NT2/D1 (cell line): ENCODE measurements around the gene KRT75.
"Not testable (repeated sequence)": the region's sequence is repeated elsewhere in the genome, so short reads cannot be mapped to it uniquely, and the experiment has no call there.

Experiments used
- DNase-seq: peaks from one replicate; pipeline ENCODE4 v3.0.0-alpha.2; 2011; ENCODE audit warnings: low read depth, low spot score
- H3K27me3 ChIP-seq: 2 replicates; pipeline ENCODE4 v1.6.0; 2011; ENCODE audit warnings: mild to moderate bottlenecking; ENCODE audit not compliant: insufficient read length, insufficient read depth
- H3K36me3 ChIP-seq: 2 replicates; pipeline ENCODE4 v1.6.1; 2011; ENCODE audit warnings: mild to moderate bottlenecking, low read length, mixed read lengths; ENCODE audit not compliant: insufficient read depth, insufficient read length
- H3K4me1 ChIP-seq: 2 replicates; pipeline ENCODE4 v1.5.1; 2011; ENCODE audit not compliant: insufficient read depth, insufficient read length
- H3K4me3 ChIP-seq: 2 replicates; pipeline ENCODE4 v1.5.1; 2011; ENCODE audit warnings: low read depth; ENCODE audit not compliant: insufficient read length
- H3K9ac ChIP-seq: 2 replicates; pipeline ENCODE4 v1.6.0; 2011; ENCODE audit warnings: low read depth; ENCODE audit not compliant: insufficient read length
- H3K9me3 ChIP-seq: 2 replicates; pipeline ENCODE4 v1.5.1; 2011; ENCODE audit warnings: mild to moderate bottlenecking, low read length; ENCODE audit not compliant: insufficient read depth
- SUZ12 ChIP-seq: IDR thresholded peaks from 2 replicates; pipeline ENCODE4 v1.6.1; 2011; ENCODE audit not compliant: insufficient read length, insufficient read depth; ENCODE audit errors: extremely low read depth
- YY1 ChIP-seq: IDR thresholded peaks from 2 replicates; pipeline ENCODE4 v1.6.1; 2011; ENCODE audit not compliant: insufficient read length, insufficient read depth
- ZNF274 ChIP-seq: IDR thresholded peaks from 2 replicates; pipeline ENCODE4 v1.6.1; 2011; ENCODE audit warnings: mild to moderate bottlenecking, low read depth, low read length

The KRT75 gene

DNA sequence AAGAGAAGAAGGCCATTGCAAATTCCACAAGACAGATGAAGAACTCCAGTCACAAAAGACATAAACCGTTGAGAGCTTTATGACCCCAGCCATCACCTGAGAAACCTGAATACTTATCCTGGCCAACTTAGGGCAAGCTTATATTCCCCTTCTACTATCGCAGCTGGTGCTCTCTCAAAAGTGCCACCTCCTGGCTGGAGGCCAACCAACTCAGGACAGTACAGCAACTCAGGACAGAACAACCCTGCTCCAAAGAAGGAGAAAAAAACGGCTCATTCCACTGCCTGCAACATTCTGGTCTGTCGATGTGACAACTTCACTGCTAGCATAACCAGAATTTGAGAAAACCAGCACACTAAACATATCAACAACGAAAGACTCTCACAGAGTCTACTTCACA lies 27.5 kb upstream of the KRT75 start:
- H3K4me3 ChIP-seq: no peak overlapping the region
- H3K9me3 ChIP-seq: no peaks in the 10 kb centered on the region; the same call in 1 of the 2 replicates
- TF ChIP-seq YY1: no peak
- TF ChIP-seq ZNF274: no peak
- no peak for TF ChIP-seq SUZ12
- H3K9ac ChIP-seq: no peak overlapping the region
- no peak for DNase-seq
- H3K36me3 ChIP-seq: no peaks in the 10 kb centered on the region
- H3K4me1 ChIP-seq: no peaks in the 10 kb centered on the region
- no peaks in the 10 kb centered on the region for H3K27me3 ChIP-seq

DNA sequence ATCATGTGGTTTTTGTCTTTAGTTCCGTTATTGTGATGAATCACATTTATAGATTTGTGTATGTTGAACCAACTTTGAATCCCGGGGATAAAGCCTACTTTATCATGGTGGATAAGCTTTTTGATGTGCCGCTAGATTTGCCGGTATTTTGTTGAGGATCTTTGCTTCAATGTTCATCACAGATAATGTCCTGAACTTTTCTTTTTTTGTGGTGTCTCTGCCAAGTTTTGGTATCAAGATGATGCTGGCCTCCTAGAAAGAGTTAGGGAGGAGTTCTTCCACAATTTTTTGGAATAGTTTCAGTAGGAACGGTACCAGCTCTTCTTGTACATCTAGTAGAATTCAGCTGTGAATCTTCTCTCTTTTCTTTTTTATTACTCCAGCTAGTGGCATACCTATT lies 24.7 kb upstream of the KRT75 start:
- no peaks in the 10 kb centered on the region for H3K36me3 ChIP-seq
- H3K9me3 ChIP-seq: no peaks in the 10 kb centered on the region; the same call in 1 of the 2 replicates
- H3K4me3 ChIP-seq: no peak overlapping the region
- H3K9ac ChIP-seq: no peak overlapping the region
- H3K27me3 ChIP-seq: no peaks in the 10 kb centered on the region
- DNase-seq: no peak
- TF ChIP-seq ZNF274 (no peak), SUZ12 (no peak), YY1 (no peak)
- no peaks in the 10 kb centered on the region for H3K4me1 ChIP-seq

DNA sequence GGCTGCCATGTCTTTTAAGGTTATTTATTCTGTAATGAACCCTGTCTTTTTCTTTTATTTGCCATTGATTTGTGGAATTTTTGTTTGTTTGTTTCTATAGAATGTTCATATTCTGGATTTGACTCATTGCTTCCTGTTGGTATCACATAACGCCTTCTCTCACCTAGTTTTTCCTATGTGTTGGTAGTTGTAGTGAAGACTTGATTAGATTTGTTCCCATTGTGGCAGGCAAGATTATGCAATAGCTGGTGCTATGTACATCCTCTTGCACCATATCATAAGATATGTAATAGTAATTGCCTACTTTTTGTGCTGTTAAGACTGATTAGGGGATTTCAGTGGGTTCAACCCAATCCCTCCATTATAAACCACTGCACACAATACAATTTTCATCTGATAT lies 21.6 kb upstream of the KRT75 start:
- Histone ChIP-seq H3K9ac (no peak overlapping the region), H3K27me3 (no peaks in the 10 kb centered on the region), H3K9me3 (no peaks in the 10 kb centered on the region; the same call in 1 of the 2 replicates), H3K4me1 (no peaks in the 10 kb centered on the region), H3K4me3 (no peak overlapping the region), H3K36me3 (no peaks in the 10 kb centered on the region)
- DNase-seq: no peak
- TF ChIP-seq ZNF274 (no peak), SUZ12 (no peak)

DNA sequence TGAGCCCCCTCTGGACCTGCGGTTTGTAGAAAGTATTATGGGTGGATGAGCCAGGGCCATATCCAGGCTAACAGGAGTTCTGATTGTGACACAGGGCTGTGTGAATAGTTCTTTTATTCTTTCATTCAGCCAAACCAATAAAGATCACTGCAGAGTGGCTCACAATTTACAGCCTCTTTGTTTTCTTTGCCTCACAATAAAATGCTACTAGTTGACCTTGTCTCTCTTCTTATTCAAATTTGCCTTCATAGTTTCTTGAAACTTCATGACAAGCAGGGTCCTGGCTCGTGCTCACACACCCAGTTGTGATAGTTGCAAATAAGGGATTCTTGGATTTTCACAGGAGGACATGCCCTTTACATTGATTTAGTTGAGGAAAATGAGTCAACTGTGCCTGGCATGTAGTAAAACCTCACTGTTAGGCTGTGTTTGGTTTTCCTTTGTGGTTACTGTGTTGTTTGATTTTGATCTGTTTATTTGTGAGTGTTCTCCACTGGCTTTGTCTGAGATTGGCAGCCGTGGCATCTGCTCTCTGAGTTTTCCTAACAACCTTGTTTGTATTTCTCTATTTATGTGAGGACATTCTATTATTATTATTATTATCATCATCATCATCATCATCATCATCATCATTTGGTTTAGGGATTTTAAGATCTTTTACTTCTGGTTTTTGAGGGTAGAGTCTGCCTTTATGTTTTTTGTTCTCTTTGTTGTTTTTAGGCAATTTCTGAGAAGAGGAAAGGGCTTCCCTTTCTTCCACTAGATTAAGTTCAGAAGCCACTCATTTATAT lies 20.4 kb upstream of the KRT75 start:
- no peaks in the 10 kb centered on the region for H3K36me3 ChIP-seq
- H3K9ac ChIP-seq: no peak overlapping the region
- TF ChIP-seq ZNF274 (no peak), YY1 (no peak), SUZ12 (no peak)
- H3K4me3 ChIP-seq: no peak overlapping the region
- DNase-seq: peak; percentile 13
- no peaks in the 10 kb centered on the region for H3K9me3 ChIP-seq
- no peaks in the 10 kb centered on the region for H3K4me1 ChIP-seq
- H3K27me3 ChIP-seq: no peaks in the 10 kb centered on the region

DNA sequence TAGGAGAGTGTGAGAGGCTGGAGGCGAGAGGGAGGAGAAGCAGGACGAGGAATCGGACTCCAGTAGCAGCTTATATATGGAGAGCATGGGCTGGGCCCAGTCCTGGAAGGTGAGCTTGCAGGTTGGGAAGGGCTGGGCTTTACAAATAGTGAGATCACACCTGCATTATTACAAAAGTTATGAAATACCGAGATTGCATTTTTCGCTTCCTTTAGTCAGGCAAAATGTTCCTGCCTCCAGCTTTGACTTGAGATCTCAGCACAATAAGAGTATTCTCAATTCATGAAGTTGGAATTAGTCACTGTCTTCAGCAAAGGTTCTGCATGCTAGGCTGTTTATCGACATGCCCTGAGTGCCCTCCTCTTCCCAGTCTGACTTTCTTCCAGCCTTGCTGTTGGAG lies 17.9 kb upstream of the KRT75 start, which contains the start of gene KRT6B:
Gene KRT6B (minus strand): TSS at position 46 of the 400 bp plus-strand sequence. CDS start 68 bp downstream, outside the sequence.
- Histone ChIP-seq H3K4me3 (no peak within 1 kb of the TSS), H3K9ac (no peak within 1 kb of the TSS), H3K4me1 (no peaks in the 10 kb centered on the region), H3K36me3 (no peaks in the 10 kb centered on the region), H3K9me3 (no peaks in the 10 kb centered on the region), H3K27me3 (no peaks in the 10 kb centered on the region)
- TF ChIP-seq ZNF274 (no peak), YY1 (no peak), SUZ12 (no peak)
- DNase-seq: no peak

DNA sequence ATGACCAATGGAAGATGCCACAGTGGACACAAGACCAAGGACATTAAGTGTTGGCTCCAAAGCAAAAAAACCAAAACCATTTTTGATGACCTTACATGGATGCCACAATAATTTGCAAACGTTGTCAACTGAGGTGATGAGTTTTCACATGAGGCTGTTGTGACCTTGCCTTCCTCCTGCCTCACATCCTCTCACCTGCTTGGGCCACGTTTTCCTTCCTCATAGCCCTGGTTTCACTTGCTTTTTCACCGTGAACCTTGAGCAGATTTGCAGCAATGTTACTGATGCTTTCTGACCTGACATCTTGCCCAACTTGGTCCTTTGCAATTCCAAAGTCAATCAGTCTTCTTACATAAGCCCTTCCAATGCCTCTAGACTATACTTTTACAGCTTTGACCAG lies 14.1 kb upstream of the KRT75 start:
- no peak for DNase-seq
- no peaks in the 10 kb centered on the region for H3K4me1 ChIP-seq
- no peaks in the 10 kb centered on the region for H3K9me3 ChIP-seq
- H3K9ac ChIP-seq: no peak overlapping the region
- no peak overlapping the region for H3K4me3 ChIP-seq
- TF ChIP-seq ZNF274 (no peak), YY1 (no peak), SUZ12 (no peak)
- H3K36me3 ChIP-seq: no peaks in the 10 kb centered on the region
- H3K27me3 ChIP-seq: no peaks in the 10 kb centered on the region

DNA sequence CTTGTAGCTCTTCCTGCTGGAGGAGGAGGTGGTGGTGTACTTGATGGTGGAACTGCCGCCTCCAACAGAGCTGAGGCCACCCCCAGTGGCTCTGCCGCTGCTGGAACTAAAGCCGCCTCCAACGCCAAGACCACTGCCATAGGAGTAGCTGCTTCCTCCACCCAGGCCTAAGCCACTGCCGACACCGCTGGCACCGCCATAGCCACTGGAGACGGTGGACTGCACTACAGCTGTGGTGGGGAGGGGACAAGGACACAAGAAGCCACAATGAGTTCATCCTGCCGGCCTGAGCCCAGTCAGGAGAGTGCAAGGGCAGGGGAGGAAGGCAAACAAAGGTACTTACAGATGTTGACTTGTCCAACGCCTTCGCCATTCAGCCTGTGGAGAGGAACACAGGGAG lies 13.0 kb upstream of the KRT75 start:
- not testable (repeated sequence) for H3K36me3 ChIP-seq, H3K9me3 ChIP-seq, H3K9ac ChIP-seq, H3K4me3 ChIP-seq, DNase-seq, H3K4me1 ChIP-seq, H3K27me3 ChIP-seq
